GM12878 (cell line): ENCODE measurements around the gene RDH5. TPM values are rescaled to one million over a fixed set of nuclear protein-coding genes. Genes with fewer than 3 reads are reported as not detected.

ENCODE experiments used
- ATAC-seq: fragments of 200-7000 bp; cut with Tn5 transposase; 3 replicates; pipeline ENCODE4 v1.9.1; 2020; ENCODE audit warnings: mild to moderate bottlenecking, moderate library complexity
- BruUV-seq: library from RNA; stranded (reverse); fragments of 400-500 nt; replicated peaks from 2 replicates; lab custom pipeline; 2021; lab: Mats Ljungman, UMichigan
- CTCF ChIA-PET: fragments of 300-600 bp; sonication (Branson Sonifier 250); formaldehyde crosslinking; extraction: SDS; loops from one replicate; lab custom pipeline; 2021; ENCODE audit warnings: inconsistent platforms; lab: Yijun Ruan, JAX
- POLR2A ChIA-PET: fragments of 350-600 bp; formaldehyde crosslinking; extraction: SDS; loops from one replicate; lab custom pipeline; 2021; ENCODE audit warnings: inconsistent platforms; lab: Charles Lee
- RAD21 ChIA-PET: fragments of 300-600 bp; sonication (Branson Sonifier 250); formaldehyde crosslinking; loops from one replicate; lab custom pipeline; 2023; ENCODE audit warnings: antibody characterized with exemption; ENCODE audit not compliant: unreplicated experiment; lab: Charles Lee
- SMC1A ChIA-PET: fragments of 300-600 bp; sonication (Branson Sonifier 250); formaldehyde crosslinking; loops from one replicate; lab custom pipeline; 2023; ENCODE audit not compliant: unreplicated experiment, uncharacterized antibody; lab: Charles Lee
- DNase-seq: peaks from one replicate; pipeline ENCODE4 v3.0.0-alpha.2; 2011; ENCODE audit warnings: low read depth, low spot score
- FAIRE-seq: peaks from 3 replicates; lab custom pipeline; 2011; peaks lifted over from hg19 to GRCh38; lab: Jason Lieb, UNC
- H2AFZ ChIP-seq: 2 replicates; pipeline ENCODE4 v1.6.0; 2011; ENCODE audit warnings: low read depth, low read length, control low read depth; ENCODE audit not compliant: control insufficient read depth
- H3K27ac ChIP-seq: 2 replicates; pipeline ENCODE4 v1.5.1; 2011; ENCODE audit warnings: control low read depth; ENCODE audit not compliant: control insufficient read depth, insufficient read depth
- H3K27me3 ChIP-seq, 2 experiments: replicated peaks in 1 of 2; 2 replicates each; pipeline versions ENCODE4 v1.6.0 to v1.6.1; 2011; ENCODE audit warnings: low read length in 1 of 2; ENCODE audit not compliant: control insufficient read depth in 2 of 2, insufficient read depth in 2 of 2
- H3K36me3 ChIP-seq, 2 experiments: 2 replicates each; pipeline ENCODE4 v1.5.1; 2011; ENCODE audit warnings: low read length in 1 of 2; ENCODE audit not compliant: control insufficient read depth in 2 of 2, insufficient read depth in 2 of 2
- H3K4me1 ChIP-seq: 2 replicates; pipeline ENCODE4 v1.6.1; 2011; ENCODE audit warnings: mild to moderate bottlenecking, low read length, moderate library complexity, mixed read lengths; ENCODE audit not compliant: control insufficient read depth, insufficient read depth
- H3K4me2 ChIP-seq: 2 replicates; pipeline ENCODE4 v1.6.0; 2011; ENCODE audit warnings: control low read depth; ENCODE audit not compliant: control insufficient read depth, insufficient read depth
- H3K4me3 ChIP-seq: fragments of 200-600 bp; sonication (generic); 2 replicates; pipeline ENCODE4 v1.5.1; 2016
- H3K79me2 ChIP-seq: 2 replicates; pipeline ENCODE4 v1.6.0; 2011; ENCODE audit warnings: low read length; ENCODE audit not compliant: control insufficient read depth, insufficient read depth
- H3K9ac ChIP-seq: 2 replicates; pipeline ENCODE4 v1.8.0; 2011; ENCODE audit warnings: low read length, control low read depth, mixed read lengths; ENCODE audit not compliant: control insufficient read depth, insufficient read depth
- H3K9me3 ChIP-seq: replicated peaks from 3 replicates; pipeline ENCODE4 v1.5.1; 2011; ENCODE audit warnings: mild to moderate bottlenecking, low read length; ENCODE audit not compliant: control insufficient read depth, insufficient read depth
- H4K20me1 ChIP-seq: 2 replicates; pipeline ENCODE4 v1.6.0; 2011; ENCODE audit not compliant: control insufficient read depth, insufficient read depth
- BACH1 ChIP-seq: fragments of 450-650 bp; IDR thresholded peaks from 2 replicates; pipeline ENCODE4 v1.6.1; 2017; ENCODE audit warnings: mild to moderate bottlenecking, borderline replicate concordance
- EGR1 ChIP-seq, 2 experiments: IDR thresholded peaks; 1 replicate in 1 of 2; 2 replicates in 1 of 2; pipeline ENCODE4 v1.6.1; 2011 to 2012; ENCODE audit warnings: low read depth in 2 of 2, low read length in 2 of 2, borderline replicate concordance in 1 of 2, mild to moderate bottlenecking in 1 of 2, moderate library complexity in 1 of 2
- GATAD2B ChIP-seq: fragments of 450-650 bp; conservative IDR thresholded peaks from 2 replicates; pipeline ENCODE4 v1.6.1; 2017; ENCODE audit warnings: low read depth, mild to moderate bottlenecking, moderate library complexity
- SPI1 ChIP-seq: IDR thresholded peaks from 2 replicates; pipeline ENCODE4 v1.6.1; 2011; ENCODE audit warnings: low read depth, mild to moderate bottlenecking, low read length, moderate library complexity, borderline replicate concordance; ENCODE audit not compliant: insufficient read depth
- SREBF2 ChIP-seq: IDR thresholded peaks from 2 replicates; pipeline ENCODE4 v1.6.1; 2012; ENCODE audit warnings: mild to moderate bottlenecking, low read length
- ZNF384 ChIP-seq: IDR thresholded peaks from 2 replicates; pipeline ENCODE4 v1.6.1; 2012; ENCODE audit warnings: low read depth, mild to moderate bottlenecking, low read length, improper control_type of control experiment, borderline replicate concordance
- WGBS: methylation state at CpG from one replicate; pipeline ENCODE4 v1.1.6; 2016; ENCODE audit warnings: low lambda C conversion rate; ENCODE audit not compliant: insufficient replicate concordance, insufficient coverage; ENCODE audit errors: missing lambda C conversion rate; 5-methylcytosine and 5-hydroxymethylcytosine counted together
- in situ Hi-C: fragments of 300-500 bp; cut with MboI; formaldehyde crosslinking; loops from 9 replicates; pipeline ENCODE4 v1.14.3; 2018; ENCODE audit warnings: mixed read lengths
- intact Hi-C: fragments of 100-400 bp; cut with micrococcal nuclease; formaldehyde crosslinking; loops from one replicate; pipeline ENCODE4 v1.14.2; 2022; ENCODE audit not compliant: unreplicated experiment
- polyA plus RNA-seq, 11 experiments: library from polyadenylated mRNA; depleted of rRNA in 4 of 11; unstranded in 6 of 11; stranded (reverse) in 5 of 11; fragments of >200 nt; fragmentation: Nextera tagmentation in 4 of 11; fragmentation: Illumina TruSeq in 1 of 11; extraction: Ambion mirVana in 4 of 11; extraction: Trizol in 1 of 11; gene quantifications; 1 replicate in 1 of 11; 2 replicates in 10 of 11; pipeline versions ENCODE4 v1.2.1 to v1.2.3, GENCODE V29; 2011 to 2016; ENCODE audit warnings: inconsistent platforms in 2 of 11, missing spikeins in 2 of 11, low read depth in 1 of 11
- total RNA-seq, 4 experiments: library from RNA; depleted of rRNA in 3 of 4; stranded (reverse); fragments of >200 nt in 3 of 4; fragmentation: Illumina TruSeq in 1 of 4; extraction: Trizol in 1 of 4; gene quantifications; 2 replicates each; pipeline versions ENCODE4 v1.2.1 to v1.2.3, GENCODE V29; 2013 to 2021
- TF ChIP-seq, protein P1 (sequence below): fragments of 450-650 bp; conservative IDR thresholded peaks from 2 replicates; pipeline ENCODE4 v1.6.1; 2017; ENCODE audit warnings: mild to moderate bottlenecking, moderate library complexity
- TF ChIP-seq, protein P2 (sequence below): IDR thresholded peaks from 2 replicates; pipeline ENCODE4 v1.6.1; 2012; ENCODE audit warnings: low read depth, low read length, improper control_type of control experiment
- TF ChIP-seq, protein P3 (sequence below): IDR thresholded peaks from 2 replicates; pipeline ENCODE4 v1.6.1; 2011; ENCODE audit warnings: low read depth, mild to moderate bottlenecking, low read length, moderate library complexity, borderline replicate concordance; ENCODE audit errors: extremely low read depth
- TF ChIP-seq, protein P4 (sequence below): fragments of 450-650 bp; IDR thresholded peaks from 2 replicates; pipeline ENCODE4 v1.6.1; 2017; ENCODE audit warnings: mild to moderate bottlenecking
- TF ChIP-seq, protein P5 (sequence below): fragments of 450-650 bp; IDR thresholded peaks from 2 replicates; pipeline ENCODE4 v1.6.1; 2018; ENCODE audit warnings: borderline replicate concordance, mild to moderate bottlenecking; ENCODE audit not compliant: partially characterized antibody
- TF ChIP-seq, protein P6 (sequence below): fragments of 450-650 bp; IDR thresholded peaks from 2 replicates; pipeline ENCODE4 v1.6.1; 2016; ENCODE audit warnings: mild to moderate bottlenecking

Gene RDH5
- total and polyA plus RNA-seq, 10 of the 15 experiments (the other 5 are each of a cell fraction or from before 2014, with no cell fraction given), result 2.6 to 11.6 (median 7.3) TPM

DNA sequence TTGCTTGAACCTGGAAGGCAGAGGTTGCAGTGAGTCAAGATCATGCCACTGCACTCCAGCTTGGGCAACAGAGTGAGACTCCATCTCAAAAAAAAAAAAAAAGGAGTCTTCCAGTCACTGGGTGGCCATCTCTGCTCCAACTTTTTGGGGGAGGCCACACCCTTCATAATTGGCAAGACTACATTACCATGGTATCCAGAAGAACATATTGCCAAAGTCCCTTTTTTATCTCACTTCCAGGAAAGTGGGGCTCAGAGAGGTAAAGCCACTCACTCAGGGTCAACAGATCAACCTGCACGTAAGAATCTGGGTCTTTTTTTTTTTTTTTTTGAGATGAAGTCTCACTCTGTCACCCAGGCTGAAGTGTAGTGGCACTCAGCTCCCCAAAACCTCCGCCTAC is 13.7 kb downstream of the RDH5 start (continued):
- TF ChIP-seq, protein P1, sequence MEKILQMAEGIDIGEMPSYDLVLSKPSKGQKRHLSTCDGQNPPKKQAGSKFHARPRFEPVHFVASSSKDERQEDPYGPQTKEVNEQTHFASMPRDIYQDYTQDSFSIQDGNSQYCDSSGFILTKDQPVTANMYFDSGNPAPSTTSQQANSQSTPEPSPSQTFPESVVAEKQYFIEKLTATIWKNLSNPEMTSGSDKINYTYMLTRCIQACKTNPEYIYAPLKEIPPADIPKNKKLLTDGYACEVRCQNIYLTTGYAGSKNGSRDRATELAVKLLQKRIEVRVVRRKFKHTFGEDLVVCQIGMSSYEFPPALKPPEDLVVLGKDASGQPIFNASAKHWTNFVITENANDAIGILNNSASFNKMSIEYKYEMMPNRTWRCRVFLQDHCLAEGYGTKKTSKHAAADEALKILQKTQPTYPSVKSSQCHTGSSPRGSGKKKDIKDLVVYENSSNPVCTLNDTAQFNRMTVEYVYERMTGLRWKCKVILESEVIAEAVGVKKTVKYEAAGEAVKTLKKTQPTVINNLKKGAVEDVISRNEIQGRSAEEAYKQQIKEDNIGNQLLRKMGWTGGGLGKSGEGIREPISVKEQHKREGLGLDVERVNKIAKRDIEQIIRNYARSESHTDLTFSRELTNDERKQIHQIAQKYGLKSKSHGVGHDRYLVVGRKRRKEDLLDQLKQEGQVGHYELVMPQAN, result no peak

DNA sequence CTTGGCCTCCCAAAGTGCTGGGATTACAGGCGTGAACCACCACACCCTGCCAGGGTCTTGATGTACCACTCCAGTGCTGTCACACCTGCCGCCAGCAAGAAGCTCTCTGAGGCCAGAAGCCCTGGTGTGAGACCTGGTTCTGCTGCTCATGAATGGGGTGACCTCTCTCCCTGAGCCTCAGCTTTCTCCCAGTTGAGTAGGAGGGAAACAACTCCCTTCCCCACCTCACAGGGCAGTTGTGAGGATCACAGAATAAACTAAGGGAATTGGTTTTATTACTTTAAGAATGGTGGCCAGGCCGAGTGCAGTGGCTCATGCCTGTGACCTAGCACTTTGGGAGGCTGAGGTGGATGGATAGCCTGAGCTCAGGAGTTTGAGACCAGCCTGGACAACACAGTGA is 14.4 kb downstream of the RDH5 start:
- ChIA-PET SMC1A (interaction anchor here (0.6 to 1.3 kb wide), 3 partner anchors 10 to 49 kb away, joined by 3 to 4 read pairs (median 3); no protein-coding TSS in a partner anchor), POLR2A (interaction anchor here (1.2 kb wide), 1 partner anchor 263 kb away, joined by 3 read pairs; the partner anchor contains the start of gene SUOX), RAD21 (interaction anchor here (0.7 to 7.7 kb wide), 4 partner anchors 14 to 95 kb away, joined by 3 to 113 read pairs (median 3); partner anchors contain the start of genes BLOC1S1, DNAJC14 and RDH5), CTCF (interaction anchor here (0.7 to 7.1 kb wide), 6 partner anchors 8 to 269 kb away, joined by 3 to 205 read pairs (median 4); partner anchors contain the start of genes BLOC1S1 and RDH5)
- H3K9ac ChIP-seq, result no peak overlapping the region
- no peak for DNase-seq
- no peak overlapping the region for H3K27ac ChIP-seq
- no peak for FAIRE-seq
- no peak overlapping the region for H3K4me2 ChIP-seq
- no TSS peak for BruUV-seq
- no peak overlapping the region for H2AFZ ChIP-seq
- no peaks in the 10 kb centered on the region for H3K36me3 ChIP-seq
- H4K20me1 ChIP-seq, result no peaks in the 10 kb centered on the region
- intact Hi-C loops (loop anchor here (10.0 kb wide), 1 partner anchor 450 kb away; the partner anchor contains the start of gene SMARCC2), in situ Hi-C loops (no loop called here)
- ATAC-seq, result no peak
- no peak overlapping the region for H3K4me3 ChIP-seq
- no peaks in the 10 kb centered on the region for H3K9me3 ChIP-seq
- no peaks in the 10 kb centered on the region; the same call in 1 of the 2 replicates for H3K79me2 ChIP-seq
- H3K4me1 ChIP-seq, result peaks cover 12% of the 10 kb centered on the region
- no peaks in the 10 kb centered on the region for H3K27me3 ChIP-seq
- 59% methylated on average over 3 of the region's 3 CpGs for WGBS
- TF ChIP-seq SREBF2, result no peak
- no peak for TF ChIP-seq SPI1
- TF ChIP-seq BACH1, result no peak
- no peak for TF ChIP-seq ZNF384
- TF ChIP-seq, protein P2, sequence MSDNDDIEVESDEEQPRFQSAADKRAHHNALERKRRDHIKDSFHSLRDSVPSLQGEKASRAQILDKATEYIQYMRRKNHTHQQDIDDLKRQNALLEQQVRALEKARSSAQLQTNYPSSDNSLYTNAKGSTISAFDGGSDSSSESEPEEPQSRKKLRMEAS, result no peak
- no peak for TF ChIP-seq GATAD2B
- TF ChIP-seq, protein P3, sequence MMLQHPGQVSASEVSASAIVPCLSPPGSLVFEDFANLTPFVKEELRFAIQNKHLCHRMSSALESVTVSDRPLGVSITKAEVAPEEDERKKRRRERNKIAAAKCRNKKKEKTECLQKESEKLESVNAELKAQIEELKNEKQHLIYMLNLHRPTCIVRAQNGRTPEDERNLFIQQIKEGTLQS, result no peak
- TF ChIP-seq, protein P4, sequence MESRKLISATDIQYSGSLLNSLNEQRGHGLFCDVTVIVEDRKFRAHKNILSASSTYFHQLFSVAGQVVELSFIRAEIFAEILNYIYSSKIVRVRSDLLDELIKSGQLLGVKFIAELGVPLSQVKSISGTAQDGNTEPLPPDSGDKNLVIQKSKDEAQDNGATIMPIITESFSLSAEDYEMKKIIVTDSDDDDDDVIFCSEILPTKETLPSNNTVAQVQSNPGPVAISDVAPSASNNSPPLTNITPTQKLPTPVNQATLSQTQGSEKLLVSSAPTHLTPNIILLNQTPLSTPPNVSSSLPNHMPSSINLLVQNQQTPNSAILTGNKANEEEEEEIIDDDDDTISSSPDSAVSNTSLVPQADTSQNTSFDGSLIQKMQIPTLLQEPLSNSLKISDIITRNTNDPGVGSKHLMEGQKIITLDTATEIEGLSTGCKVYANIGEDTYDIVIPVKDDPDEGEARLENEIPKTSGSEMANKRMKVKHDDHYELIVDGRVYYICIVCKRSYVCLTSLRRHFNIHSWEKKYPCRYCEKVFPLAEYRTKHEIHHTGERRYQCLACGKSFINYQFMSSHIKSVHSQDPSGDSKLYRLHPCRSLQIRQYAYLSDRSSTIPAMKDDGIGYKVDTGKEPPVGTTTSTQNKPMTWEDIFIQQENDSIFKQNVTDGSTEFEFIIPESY, result no peak
- TF ChIP-seq EGR1 (IDR thresholded peaks at IDR 0.05; ENCODE audit: borderline replicate concordance in 1 of 2, low read depth in 2 of 2, low read length in 2 of 2), result no peak
- TF ChIP-seq, protein P5, sequence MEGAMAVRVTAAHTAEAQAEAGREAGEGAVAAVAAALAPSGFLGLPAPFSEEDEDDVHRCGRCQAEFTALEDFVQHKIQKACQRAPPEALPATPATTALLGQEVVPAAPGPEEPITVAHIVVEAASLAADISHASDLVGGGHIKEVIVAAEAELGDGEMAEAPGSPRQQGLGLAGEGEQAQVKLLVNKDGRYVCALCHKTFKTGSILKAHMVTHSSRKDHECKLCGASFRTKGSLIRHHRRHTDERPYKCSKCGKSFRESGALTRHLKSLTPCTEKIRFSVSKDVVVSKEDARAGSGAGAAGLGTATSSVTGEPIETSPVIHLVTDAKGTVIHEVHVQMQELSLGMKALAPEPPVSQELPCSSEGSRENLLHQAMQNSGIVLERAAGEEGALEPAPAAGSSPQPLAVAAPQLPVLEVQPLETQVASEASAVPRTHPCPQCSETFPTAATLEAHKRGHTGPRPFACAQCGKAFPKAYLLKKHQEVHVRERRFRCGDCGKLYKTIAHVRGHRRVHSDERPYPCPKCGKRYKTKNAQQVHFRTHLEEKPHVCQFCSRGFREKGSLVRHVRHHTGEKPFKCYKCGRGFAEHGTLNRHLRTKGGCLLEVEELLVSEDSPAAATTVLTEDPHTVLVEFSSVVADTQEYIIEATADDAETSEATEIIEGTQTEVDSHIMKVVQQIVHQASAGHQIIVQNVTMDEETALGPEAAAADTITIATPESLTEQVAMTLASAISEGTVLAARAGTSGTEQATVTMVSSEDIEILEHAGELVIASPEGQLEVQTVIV, result no peak
- TF ChIP-seq, protein P6, sequence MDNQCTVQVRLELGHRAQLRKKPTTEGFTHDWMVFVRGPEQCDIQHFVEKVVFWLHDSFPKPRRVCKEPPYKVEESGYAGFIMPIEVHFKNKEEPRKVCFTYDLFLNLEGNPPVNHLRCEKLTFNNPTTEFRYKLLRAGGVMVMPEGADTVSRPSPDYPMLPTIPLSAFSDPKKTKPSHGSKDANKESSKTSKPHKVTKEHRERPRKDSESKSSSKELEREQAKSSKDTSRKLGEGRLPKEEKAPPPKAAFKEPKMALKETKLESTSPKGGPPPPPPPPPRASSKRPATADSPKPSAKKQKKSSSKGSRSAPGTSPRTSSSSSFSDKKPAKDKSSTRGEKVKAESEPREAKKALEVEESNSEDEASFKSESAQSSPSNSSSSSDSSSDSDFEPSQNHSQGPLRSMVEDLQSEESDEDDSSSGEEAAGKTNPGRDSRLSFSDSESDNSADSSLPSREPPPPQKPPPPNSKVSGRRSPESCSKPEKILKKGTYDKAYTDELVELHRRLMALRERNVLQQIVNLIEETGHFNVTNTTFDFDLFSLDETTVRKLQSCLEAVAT, result no peak
